Pancreas (tissue), 10 donors: ENCODE data around the gene CCDC93. TPM values are rescaled to one million over a fixed set of nuclear protein-coding genes. Genes with fewer than 3 reads are reported as not detected.

Experiments used
- ATAC-seq, 4 donors: fragments of 200-7000 bp; cut with Tn5 transposase; one replicate each; pipeline versions ENCODE4 v1.8.0 to v1.9.1; 2020; ENCODE audit warnings: mild to moderate bottlenecking in 4 of 4, moderate library complexity in 4 of 4
- DNase-seq, 6 donors: peaks; one replicate each; pipeline ENCODE4 v3.0.0-alpha.2; 2020
- FAIRE-seq: peaks from 2 replicates; lab custom pipeline; 2012; peaks lifted over from hg19 to GRCh38; lab: Jason Lieb, UNC
- H3K27ac ChIP-seq, 4 donors: fragments of 200-600 bp; sonication (generic); 1 replicate in 3 of 4; 2 replicates in 1 of 4; pipeline versions ENCODE4 v1.5.0 to v1.8.0; 2020
- H3K27me3 ChIP-seq, 4 donors: fragments of 200-600 bp; one replicate each; pipeline ENCODE4 v1.8.0; 2021
- H3K36me3 ChIP-seq, 3 donors: fragments of 200-600 bp; sonication (generic) in 1 of 3; one replicate each; pipeline versions ENCODE4 v1.5.0 to v1.8.0; 2020 to 2021
- H3K4me1 ChIP-seq, 3 donors: fragments of 200-600 bp; one replicate each; pipeline ENCODE4 v1.8.0; 2021
- H3K4me3 ChIP-seq, 4 donors: fragments of 200-600 bp; sonication (generic) in 2 of 4; one replicate each; pipeline versions ENCODE4 v1.5.0 to v1.8.0; 2020 to 2021
- H3K9me3 ChIP-seq, 4 donors: fragments of 200-600 bp; one replicate each; pipeline ENCODE4 v1.8.0; 2021
- WGBS, 2 donors: extraction: QIAGEN DNeasy Blood & Tissue Kit; methylation state at CpG; one replicate each; pipeline ENCODE4 v1.1.7; 2013; 5-methylcytosine and 5-hydroxymethylcytosine counted together
- intact Hi-C, 3 donors: fragments of 100-400 bp; cut with DNase I; formaldehyde crosslinking; loops; one replicate each; pipeline versions ENCODE4 v1.11.1 to v1.14.2; 2022
- polyA plus RNA-seq, 2 donors: library from polyadenylated mRNA; stranded (reverse); fragments of 200-250 nt; gene quantifications; one replicate each; pipeline ENCODE4 v1.2.3, GENCODE V29; 2013
- total RNA-seq, 6 donors: library from RNA; stranded (reverse); fragmentation: NEBNext Ultra II Directional in 4 of 6; extraction: Animal tissue kit (Norgen Biotek cat#: 25700) in 4 of 6; gene quantifications; one replicate each; pipeline versions ENCODE4 v1.2.1 to v1.2.4, GENCODE V29; 2021 to 2023
- TF ChIP-seq, protein P1 (sequence below), 4 donors: fragments of 200-600 bp; sonication (generic) in 3 of 4; IDR thresholded peaks; one replicate each; pipeline versions ENCODE4 v1.5.0 to v1.8.0; 2021; ENCODE audit warnings: antibody characterized with exemption in 4 of 4
- donor health status: healthy with polysubstance abuse.
- donor health status: DM: no; HTN: no; CAD: no; lungs with moderate emphysema.
- donor health status: DM: no; HTN: no; CAD: no.
- donor health status: control.
- donor health status: control.
- donor health status: Bipolar disorder and iron deficiency.
- donor health status: DM: yes; HTN: yes; CAD: no.
- donor health status: DM: no; HTN: no; CAD: no.
- donor health status: DM: no; HTN: no; CAD: no.
- donor health status: DM: yes; HTN: yes; CAD: no.

CCDC93 gene
- total and polyA plus RNA-seq, 8 donors: 8.2 to 28.6 (median 17.0) TPM

DNA sequence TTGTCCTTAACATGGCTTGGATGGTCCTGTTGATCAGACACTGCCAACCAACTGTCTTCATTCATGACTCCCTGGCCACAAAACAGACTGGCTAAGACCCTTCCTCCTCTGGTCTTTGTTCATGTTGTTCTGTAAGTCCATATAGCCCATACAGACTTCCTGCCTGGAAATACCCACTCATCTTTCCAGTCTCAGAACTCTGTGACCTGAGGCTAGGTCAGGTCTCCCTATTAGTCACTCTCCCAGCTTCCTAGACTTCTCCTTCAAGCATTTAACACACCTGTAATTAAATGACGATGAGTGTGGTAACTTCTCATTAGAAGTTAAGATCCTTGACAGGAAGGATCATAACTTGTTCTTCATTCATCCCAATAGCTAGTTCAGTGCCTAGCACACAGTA is 56.3 kb downstream of the CCDC93 start:
- no peak overlapping the region for H3K27ac ChIP-seq
- H3K36me3 ChIP-seq: peaks cover 0 to 37% (median 0%) of the 10 kb centered on the region in 3 donors
- WGBS, 2 donors: 96 to 97% methylated on average over 1 of the region's 1 CpG
- DNase-seq: no peak
- TF ChIP-seq, protein P1, sequence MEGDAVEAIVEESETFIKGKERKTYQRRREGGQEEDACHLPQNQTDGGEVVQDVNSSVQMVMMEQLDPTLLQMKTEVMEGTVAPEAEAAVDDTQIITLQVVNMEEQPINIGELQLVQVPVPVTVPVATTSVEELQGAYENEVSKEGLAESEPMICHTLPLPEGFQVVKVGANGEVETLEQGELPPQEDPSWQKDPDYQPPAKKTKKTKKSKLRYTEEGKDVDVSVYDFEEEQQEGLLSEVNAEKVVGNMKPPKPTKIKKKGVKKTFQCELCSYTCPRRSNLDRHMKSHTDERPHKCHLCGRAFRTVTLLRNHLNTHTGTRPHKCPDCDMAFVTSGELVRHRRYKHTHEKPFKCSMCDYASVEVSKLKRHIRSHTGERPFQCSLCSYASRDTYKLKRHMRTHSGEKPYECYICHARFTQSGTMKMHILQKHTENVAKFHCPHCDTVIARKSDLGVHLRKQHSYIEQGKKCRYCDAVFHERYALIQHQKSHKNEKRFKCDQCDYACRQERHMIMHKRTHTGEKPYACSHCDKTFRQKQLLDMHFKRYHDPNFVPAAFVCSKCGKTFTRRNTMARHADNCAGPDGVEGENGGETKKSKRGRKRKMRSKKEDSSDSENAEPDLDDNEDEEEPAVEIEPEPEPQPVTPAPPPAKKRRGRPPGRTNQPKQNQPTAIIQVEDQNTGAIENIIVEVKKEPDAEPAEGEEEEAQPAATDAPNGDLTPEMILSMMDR (IDR thresholded peaks at IDR 0.05): no peak
- FAIRE-seq: no peak
- no peaks in the 10 kb centered on the region for H3K4me1 ChIP-seq
- H3K4me3 ChIP-seq: no peak overlapping the region
- no peaks in the 10 kb centered on the region for H3K27me3 ChIP-seq
- ATAC-seq: no peak
- intact Hi-C loops: no loop called here
- no peaks in the 10 kb centered on the region for H3K9me3 ChIP-seq

GRCh38 chr2:117956036-117956796 is 57.7 kb downstream of the CCDC93 start:
- no peak for DNase-seq
- TF ChIP-seq, protein P1 (IDR thresholded peaks at IDR 0.05): no peak
- Histone ChIP-seq H3K36me3 (peaks cover 0 to 51% (median 1%) of the 10 kb centered on the region in 3 donors), H3K9me3 (no peaks in the 10 kb centered on the region), H3K4me3 (no peak overlapping the region), H3K4me1 (no peaks in the 10 kb centered on the region), H3K27me3 (no peaks in the 10 kb centered on the region), H3K27ac (no peak overlapping the region)
- no peak for FAIRE-seq
- intact Hi-C loops: no loop called here
- WGBS, 2 donors: 77 to 83% methylated on average over 1 of the region's 1 CpG
- ATAC-seq: no peak

DNA sequence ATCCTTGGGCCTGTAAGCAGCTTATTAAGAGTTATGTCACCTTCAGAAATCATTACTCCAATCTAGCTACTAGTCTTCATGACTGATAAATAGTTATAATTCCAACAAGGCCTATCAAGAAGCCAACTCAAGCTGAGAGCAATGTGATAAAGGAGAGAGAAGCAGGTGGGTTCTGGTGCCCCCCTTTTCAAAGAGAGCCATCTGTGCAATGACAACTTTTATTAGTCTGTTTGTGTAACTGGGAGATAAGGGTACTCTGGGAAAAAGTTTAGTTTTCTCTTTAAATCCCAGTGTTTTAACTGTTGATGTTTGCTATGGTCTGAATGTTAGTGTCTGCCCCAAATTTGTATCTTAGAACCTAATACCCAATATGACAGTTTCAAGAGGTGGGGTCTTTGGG is 60.6 kb downstream of the CCDC93 start:
- Histone ChIP-seq H3K4me1 (no peaks in the 10 kb centered on the region), H3K36me3 (peaks cover 0 to 77% (median 6%) of the 10 kb centered on the region in 3 donors), H3K27ac (no peak overlapping the region), H3K9me3 (no peaks in the 10 kb centered on the region), H3K27me3 (no peaks in the 10 kb centered on the region), H3K4me3 (no peak overlapping the region)
- no peak for DNase-seq
- FAIRE-seq: no peak
- intact Hi-C loops: no loop called here
- TF ChIP-seq, protein P1 (IDR thresholded peaks at IDR 0.05): no peak
- no peak for ATAC-seq

DNA sequence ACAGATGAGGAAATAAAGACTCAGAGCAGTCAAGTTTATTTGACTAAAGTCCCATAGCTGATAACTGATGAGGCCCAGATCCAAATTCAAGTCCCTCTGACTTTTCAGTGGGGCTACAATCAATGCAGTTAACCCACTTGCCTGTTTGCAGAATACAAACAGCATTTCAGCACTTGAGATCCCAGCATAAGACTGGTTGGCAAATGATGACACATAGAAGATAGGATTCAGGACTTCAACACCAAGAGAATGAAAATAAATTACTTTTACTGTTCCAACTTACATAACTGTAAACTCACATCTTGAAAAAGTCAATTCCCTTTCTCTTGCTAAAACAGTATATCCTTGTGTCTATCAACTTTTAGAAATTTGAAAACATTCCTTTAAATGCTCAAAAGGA is 61.2 kb downstream of the CCDC93 start:
- TF ChIP-seq, protein P1 (IDR thresholded peaks at IDR 0.05): no peak
- no peak for ATAC-seq
- Histone ChIP-seq H3K9me3 (no peaks in the 10 kb centered on the region), H3K27me3 (no peaks in the 10 kb centered on the region), H3K4me3 (no peak overlapping the region), H3K36me3 (peaks cover 0 to 79% (median 6%) of the 10 kb centered on the region in 3 donors), H3K4me1 (no peaks in the 10 kb centered on the region), H3K27ac (no peak overlapping the region)
- DNase-seq: no peak
- no peak for FAIRE-seq
- intact Hi-C loops: no loop called here

GRCh38 chr2:117952228-117952627 is 61.6 kb downstream of the CCDC93 start:
- ATAC-seq: no peak
- H3K36me3 ChIP-seq: peaks cover 0 to 76% (median 6%) of the 10 kb centered on the region in 3 donors

More at GRCh38 chr2:117952228-117952627, 61.6 kb downstream of the CCDC93 start:
- Histone ChIP-seq H3K9me3 (no peaks in the 10 kb centered on the region), H3K27ac (no peak overlapping the region), H3K4me1 (no peaks in the 10 kb centered on the region), H3K4me3 (no peak overlapping the region), H3K27me3 (no peaks in the 10 kb centered on the region)
- TF ChIP-seq, protein P1 (IDR thresholded peaks at IDR 0.05): no peak
- no peak for FAIRE-seq
- intact Hi-C loops: no loop called here
- no peak for DNase-seq
- WGBS, 2 donors: 68 to 69% methylated on average over 4 of the region's 4 CpGs
